ENCODE data around the gene EFHC2.

DNA sequence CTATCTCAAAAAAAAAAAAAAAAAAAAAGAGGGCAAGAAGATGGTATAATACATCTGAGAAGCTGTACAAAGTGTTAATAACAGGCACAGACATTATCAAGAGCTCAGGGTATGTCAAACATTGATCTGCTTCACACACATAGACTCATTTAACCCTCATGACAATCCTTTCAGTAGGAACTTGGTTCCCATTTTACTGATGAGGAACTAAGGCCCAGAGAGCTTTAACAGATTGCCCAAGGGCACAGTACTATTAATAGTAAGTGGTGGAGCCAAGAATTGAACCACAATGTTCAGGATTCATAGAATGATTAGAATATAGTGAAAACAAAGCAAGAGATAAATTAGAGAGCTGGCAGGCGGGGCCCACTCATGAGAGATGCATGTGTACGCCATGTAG lies 154.4 kb downstream of the EFHC2 start:
- TF ChIP-seq, protein P1, sequence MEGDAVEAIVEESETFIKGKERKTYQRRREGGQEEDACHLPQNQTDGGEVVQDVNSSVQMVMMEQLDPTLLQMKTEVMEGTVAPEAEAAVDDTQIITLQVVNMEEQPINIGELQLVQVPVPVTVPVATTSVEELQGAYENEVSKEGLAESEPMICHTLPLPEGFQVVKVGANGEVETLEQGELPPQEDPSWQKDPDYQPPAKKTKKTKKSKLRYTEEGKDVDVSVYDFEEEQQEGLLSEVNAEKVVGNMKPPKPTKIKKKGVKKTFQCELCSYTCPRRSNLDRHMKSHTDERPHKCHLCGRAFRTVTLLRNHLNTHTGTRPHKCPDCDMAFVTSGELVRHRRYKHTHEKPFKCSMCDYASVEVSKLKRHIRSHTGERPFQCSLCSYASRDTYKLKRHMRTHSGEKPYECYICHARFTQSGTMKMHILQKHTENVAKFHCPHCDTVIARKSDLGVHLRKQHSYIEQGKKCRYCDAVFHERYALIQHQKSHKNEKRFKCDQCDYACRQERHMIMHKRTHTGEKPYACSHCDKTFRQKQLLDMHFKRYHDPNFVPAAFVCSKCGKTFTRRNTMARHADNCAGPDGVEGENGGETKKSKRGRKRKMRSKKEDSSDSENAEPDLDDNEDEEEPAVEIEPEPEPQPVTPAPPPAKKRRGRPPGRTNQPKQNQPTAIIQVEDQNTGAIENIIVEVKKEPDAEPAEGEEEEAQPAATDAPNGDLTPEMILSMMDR (IDR thresholded peaks at IDR 0.05): no peak
- TF ChIP-seq ZFX (IDR thresholded peaks at IDR 0.05; ENCODE audit: borderline replicate concordance): no peak
